BJ (cell line): ENCODE measurements around the gene HTN3. TPM values are rescaled to one million over a fixed set of nuclear protein-coding genes. Genes with fewer than 3 reads are reported as not detected.
"Not testable (repeated sequence)": the region's sequence is repeated elsewhere in the genome, so short reads cannot be mapped to it uniquely, and the experiment has no call there.

Experiments used
- CTCF ChIA-PET: fragments of 350-600 bp; formaldehyde crosslinking; extraction: SDS; loops from one replicate; lab custom pipeline; 2021; ENCODE audit warnings: antibody characterized with exemption, inconsistent platforms; lab: Yijun Ruan, JAX
- POLR2A ChIA-PET: fragments of 300-600 bp; sonication (Branson Sonifier 250); formaldehyde crosslinking; extraction: SDS; loops from one replicate; lab custom pipeline; 2021; ENCODE audit warnings: antibody characterized with exemption; lab: Charles Lee
- DNase-seq: peaks from one replicate; pipeline ENCODE4 v3.0.0-alpha.2; 2011; ENCODE audit warnings: low read depth
- H3K27me3 ChIP-seq: 2 replicates; pipeline ENCODE4 v1.6.0; 2011; ENCODE audit warnings: low read length; ENCODE audit not compliant: control insufficient read depth, insufficient read depth
- H3K36me3 ChIP-seq: 2 replicates; pipeline ENCODE4 v1.5.1; 2011; ENCODE audit warnings: low read length; ENCODE audit not compliant: control insufficient read depth, insufficient read depth
- H3K4me3 ChIP-seq: 2 replicates; pipeline ENCODE4 v1.5.1; 2011; ENCODE audit warnings: low read depth, mild to moderate bottlenecking, control low read depth, low read length
- CTCF ChIP-seq: IDR thresholded peaks from 2 replicates; pipeline ENCODE4 v1.5.1; 2011; ENCODE audit warnings: low read depth, mild to moderate bottlenecking, control low read depth, inconsistent platforms, low read length, moderate library complexity; ENCODE audit not compliant: insufficient read depth
- polyA minus RNA-seq: library from RNA; depleted of rRNA, polyadenylated mRNA; stranded (reverse); fragments of >200 nt; gene quantifications from 2 replicates; pipeline ENCODE4 v1.2.3, GENCODE V29; 2011; rRNA and poly(A)+ RNA removed
- polyA plus RNA-seq: library from polyadenylated mRNA; depleted of rRNA; stranded (reverse); fragments of >200 nt; gene quantifications from 2 replicates; pipeline ENCODE4 v1.2.3, GENCODE V29; 2011; rRNA removed

HTN3 gene
- polyA plus RNA-seq (not detected in 2 replicates), polyA minus RNA-seq (not detected in 2 replicates)

GRCh38 chr4:70028159-70028558 lies at the start of gene HTN3:
Gene HTN3 (plus strand): TSS chr4:70028459. CDS start chr4:70030741, 2,282 bp downstream.
- CTCF ChIA-PET, POLR2A ChIA-PET: not testable (repeated sequence)

DNA sequence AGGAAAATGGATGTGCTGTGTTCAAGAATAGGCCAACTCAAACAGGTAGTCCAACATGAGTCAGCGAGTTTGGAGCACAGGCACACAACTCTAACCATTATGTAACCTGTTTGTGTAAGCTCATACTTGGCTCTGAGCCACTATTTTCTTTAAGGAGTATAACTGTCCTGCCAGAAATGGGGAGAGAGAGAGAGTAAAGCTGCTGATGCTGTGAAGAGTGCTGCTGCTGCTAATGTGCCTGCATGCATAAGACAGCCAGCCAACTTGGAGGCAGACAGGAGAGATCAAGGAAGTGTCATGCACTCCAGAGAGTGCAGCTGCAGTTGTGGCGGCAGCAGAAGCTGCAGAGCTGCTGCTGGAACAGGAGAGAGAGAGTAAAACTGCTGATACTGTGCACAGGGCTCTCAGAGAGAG lies 44.2 kb upstream of the HTN3 start:
- ChIA-PET CTCF (no interaction called here), POLR2A (no interaction called here)
- no peak for DNase-seq
- no peaks in the 10 kb centered on the region for H3K36me3 ChIP-seq
- H3K4me3 ChIP-seq, result no peak overlapping the region
- H3K27me3 ChIP-seq, result no peaks in the 10 kb centered on the region
- no peak for TF ChIP-seq CTCF

More at GRCh38 chr4:70028159-70028558, at the start of gene HTN3:
- not testable (repeated sequence) for H3K27me3 ChIP-seq, H3K4me3 ChIP-seq, DNase-seq, H3K36me3 ChIP-seq

GRCh38 chr4:69986663-69987062 lies 41.6 kb upstream of the HTN3 start:
- no peak for TF ChIP-seq CTCF
- ChIA-PET POLR2A (no interaction called here), CTCF (no interaction called here)
- H3K36me3 ChIP-seq, result no peaks in the 10 kb centered on the region
- no peak overlapping the region for H3K4me3 ChIP-seq
- H3K27me3 ChIP-seq, result no peaks in the 10 kb centered on the region
- no peak for DNase-seq

GRCh38 chr4:69991016-69991415 lies 37.2 kb upstream of the HTN3 start:
- no peaks in the 10 kb centered on the region for H3K36me3 ChIP-seq
- ChIA-PET POLR2A (no interaction called here), CTCF (no interaction called here)
- H3K4me3 ChIP-seq, result no peak overlapping the region
- no peaks in the 10 kb centered on the region for H3K27me3 ChIP-seq
- DNase-seq, result no peak
- TF ChIP-seq CTCF, result no peak

- Histone ChIP-seq H3K27me3 (no peaks in the 10 kb centered on the region), H3K4me3 (no peak overlapping the region), H3K36me3 (no peaks in the 10 kb centered on the region)
- TF ChIP-seq CTCF, result no peak
- ChIA-PET CTCF (no interaction called here), POLR2A (no interaction called here)
- DNase-seq, result no peak
Observed at GRCh38 chr4:69994782-69995181, 33.5 kb upstream of the HTN3 start.

DNA sequence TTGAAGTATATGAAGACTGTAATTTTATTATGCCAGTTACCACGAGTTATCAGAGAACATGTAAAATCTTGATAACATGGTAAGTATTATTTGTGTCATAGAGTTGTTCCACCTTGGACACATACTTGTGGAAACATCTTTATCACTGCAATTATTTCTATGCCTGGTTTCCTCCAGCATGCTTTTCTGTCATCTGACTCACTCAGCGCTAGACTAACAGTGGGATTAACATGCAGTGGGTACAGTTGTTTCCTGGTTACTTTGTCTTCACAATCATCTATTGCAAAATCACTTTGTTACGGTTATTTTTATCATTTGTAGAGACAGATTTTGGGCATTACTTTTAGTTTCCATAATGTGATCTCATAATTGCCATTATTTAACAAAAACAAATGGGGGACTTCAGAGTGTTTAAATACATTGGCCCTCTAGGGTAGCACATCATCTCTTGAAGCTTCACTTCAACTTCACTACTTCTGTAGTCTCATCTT lies 32.7 kb upstream of the HTN3 start, which contains the start of gene STATH:
Gene STATH, plus strand, starts transcription at position 441 of the 491 bp plus-strand sequence. CDS start 2,472 bp downstream, outside the sequence.
- H3K27me3 ChIP-seq, result no peaks in the 10 kb centered on the region
- ChIA-PET CTCF (no interaction called here), POLR2A (no interaction called here)
- no peak within 1 kb of the TSS for H3K4me3 ChIP-seq
- no peak for DNase-seq
- H3K36me3 ChIP-seq, result no peaks in the 10 kb centered on the region
- TF ChIP-seq CTCF, result no peak
